Endothelial cell of umbilical vein (primary cell): Measurements from ENCODE around the gene PLK5. TPM values are rescaled to one million over a fixed set of nuclear protein-coding genes. Genes with fewer than 3 reads are reported as not detected.

Source experiments
- BruUV-seq: library from RNA; stranded (reverse); fragments of 400-500 nt; replicated peaks from 2 replicates; lab custom pipeline; 2021; lab: Mats Ljungman, UMichigan
- CTCF ChIA-PET: fragments of 300-600, 350-600 bp; sonication (Branson Sonifier 250); formaldehyde crosslinking; loops from one replicate; lab custom pipeline; 2021; ENCODE audit warnings: antibody characterized with exemption, inconsistent platforms; lab: Charles Lee
- POLR2A ChIA-PET: fragments of 300-600, 350-600 bp; sonication (Branson Sonifier 250); formaldehyde crosslinking; loops from one replicate; lab custom pipeline; 2021; ENCODE audit warnings: antibody characterized with exemption, inconsistent platforms; lab: Charles Lee
- DNase-seq: peaks from one replicate; pipeline ENCODE4 v3.0.0-alpha.2; 2011; ENCODE audit warnings: low read depth, low spot score
- FAIRE-seq: peaks from 2 replicates; lab custom pipeline; 2011; peaks lifted over from hg19 to GRCh38; lab: Jason Lieb, UNC
- H2AFZ ChIP-seq: 2 replicates; pipeline ENCODE4 v1.6.0; 2012; ENCODE audit warnings: low read depth, low read length, control low read depth, inconsistent platforms
- H3K27ac ChIP-seq: 2 replicates; pipeline ENCODE4 v1.5.1; 2011; ENCODE audit warnings: low read depth, mild to moderate bottlenecking, control low read depth, low read length, moderate library complexity; ENCODE audit not compliant: insufficient read depth
- H3K27me3 ChIP-seq, 2 experiments: 2 replicates each; pipeline versions ENCODE4 v1.6.0 to v1.6.1; 2011; ENCODE audit warnings: low read length in 2 of 2, mixed read lengths in 1 of 2; ENCODE audit not compliant: control insufficient read depth in 2 of 2, insufficient read depth in 2 of 2
- H3K36me3 ChIP-seq, 2 experiments: 2 replicates in 1 of 2; 3 replicates in 1 of 2; pipeline ENCODE4 v1.5.1; 2011; ENCODE audit warnings: low read length in 2 of 2, mild to moderate bottlenecking in 1 of 2, moderate library complexity in 1 of 2; ENCODE audit not compliant: control insufficient read depth in 2 of 2, insufficient read depth in 2 of 2; ENCODE audit errors: extremely low read depth in 1 of 2
- H3K4me1 ChIP-seq: 3 replicates; pipeline ENCODE4 v1.5.1; 2011; ENCODE audit warnings: mild to moderate bottlenecking, low read length; ENCODE audit not compliant: control insufficient read depth, insufficient read depth; ENCODE audit errors: extremely low read depth
- H3K4me2 ChIP-seq: 2 replicates; pipeline ENCODE4 v1.6.1; 2011; ENCODE audit warnings: low read length, control low read depth, mixed read lengths; ENCODE audit not compliant: insufficient read depth
- H3K4me3 ChIP-seq, 3 experiments: fragments of 200-600 bp in 1 of 3; sonication (generic), shearing (Covaris generic) in 1 of 3; replicated peaks in 1 of 3; 2 replicates each; pipeline ENCODE4 v1.5.1; 2011 to 2016; ENCODE audit warnings: control low read depth in 3 of 3, low read length in 3 of 3, mild to moderate bottlenecking in 2 of 3, inconsistent platforms in 1 of 3, low read depth in 1 of 3, moderate library complexity in 1 of 3; ENCODE audit not compliant: insufficient read depth in 1 of 3
- H3K79me2 ChIP-seq: 2 replicates; pipeline ENCODE4 v1.6.0; 2012; ENCODE audit warnings: low read length, inconsistent platforms; ENCODE audit not compliant: control insufficient read depth, insufficient read depth
- H3K9ac ChIP-seq: replicated peaks from 2 replicates; pipeline ENCODE3; 2011; ENCODE audit warnings: low read length, control low read depth; ENCODE audit not compliant: insufficient read depth; ENCODE audit errors: extremely low read depth
- H3K9me1 ChIP-seq: replicated peaks from 3 replicates; pipeline ENCODE4 v1.6.0; 2011; ENCODE audit warnings: mild to moderate bottlenecking, low read length; ENCODE audit not compliant: control insufficient read depth, insufficient read depth; ENCODE audit errors: extremely low read depth
- H3K9me3 ChIP-seq: replicated peaks from 2 replicates; pipeline ENCODE4 v1.5.1; 2012; ENCODE audit warnings: low read length, inconsistent platforms; ENCODE audit not compliant: control insufficient read depth, insufficient read depth
- H4K20me1 ChIP-seq: replicated peaks from 2 replicates; pipeline ENCODE3; 2011; ENCODE audit warnings: mild to moderate bottlenecking, low read length; ENCODE audit not compliant: control insufficient read depth, insufficient read depth; ENCODE audit errors: extremely low read depth
- CTCF ChIP-seq, 2 donors: IDR thresholded peaks; 1 replicate in 1 of 2; 2 replicates in 1 of 2; pipeline ENCODE4 v1.5.1; 2011; ENCODE audit warnings: low read length in 2 of 2, mild to moderate bottlenecking in 2 of 2, moderate library complexity in 2 of 2, control low read depth in 1 of 2, inconsistent platforms in 1 of 2, low read depth in 1 of 2; ENCODE audit not compliant: insufficient read depth in 1 of 2; ENCODE audit errors: extremely low read depth in 1 of 2
- EZH2 ChIP-seq: IDR thresholded peaks from 2 replicates; pipeline ENCODE4 v1.6.1; 2012; ENCODE audit warnings: borderline replicate concordance, low read depth, mild to moderate bottlenecking, moderate library complexity, low read length, inconsistent platforms; ENCODE audit not compliant: severe bottlenecking
- FOS ChIP-seq: IDR thresholded peaks from 2 replicates; pipeline ENCODE4 v1.6.1; 2011; ENCODE audit warnings: mild to moderate bottlenecking, low read length, moderate library complexity, borderline replicate concordance; ENCODE audit not compliant: insufficient read depth
- GATA2 ChIP-seq: IDR thresholded peaks from 2 replicates; pipeline ENCODE4 v1.7.0; 2011; ENCODE audit warnings: low read depth, mild to moderate bottlenecking, moderate library complexity, mixed read lengths, low read length; ENCODE audit not compliant: insufficient read length, insufficient read depth
- JUN ChIP-seq: IDR thresholded peaks from 2 replicates; pipeline ENCODE4 v1.6.1; 2011; ENCODE audit warnings: borderline replicate concordance, low read depth; ENCODE audit not compliant: insufficient read length, insufficient read depth
- MYC ChIP-seq: IDR thresholded peaks from one replicate; pipeline ENCODE4 v1.6.1; 2011; ENCODE audit warnings: mild to moderate bottlenecking, low read depth, low read length
- POLR2A ChIP-seq: IDR thresholded peaks from 2 replicates; pipeline ENCODE4 v1.6.1; 2012; ENCODE audit warnings: low read depth, mild to moderate bottlenecking, control low read depth, low read length
- POLR2AphosphoS5 ChIP-seq: IDR thresholded peaks from 2 replicates; pipeline ENCODE4 v1.6.1; 2012; ENCODE audit warnings: low read depth, mild to moderate bottlenecking, control low read depth, low read length, moderate library complexity; ENCODE audit not compliant: insufficient read depth
- dilution Hi-C: fragments of 300-500 bp; cut with MboI; formaldehyde crosslinking; loops from one replicate; pipeline ENCODE4 v1.15.0; 2019; ENCODE audit warnings: low sequenced_read_pairs; ENCODE audit not compliant: extremely low pct_ligation_motif_present
- intact Hi-C: fragments of 100-400 bp; cut with micrococcal nuclease; formaldehyde crosslinking; loops from one replicate; pipeline ENCODE4 v1.10.0; 2022
- polyA plus RNA-seq, 4 experiments: library from polyadenylated mRNA; depleted of rRNA in 3 of 4; stranded (reverse) in 3 of 4; unstranded in 1 of 4; fragments of >200 nt; gene quantifications; 2 replicates each; pipeline versions ENCODE4 v1.2.1 to v1.2.3, GENCODE V29; 2011 to 2012; ENCODE audit warnings: missing spikeins in 1 of 4
- total RNA-seq: library from RNA; stranded (reverse); gene quantifications from 2 replicates; pipeline ENCODE4 v1.2.3, GENCODE V29; 2021
- TF ChIP-seq, protein P1 (sequence below): IDR thresholded peaks from 2 replicates; pipeline ENCODE4 v1.6.1; 2011; ENCODE audit not compliant: insufficient read depth, insufficient read length

PLK5 gene
- total and polyA plus RNA-seq, 2 donors (not counting 3 experiments of a cell fraction or from before 2014, with no cell fraction given), result not detected

DNA sequence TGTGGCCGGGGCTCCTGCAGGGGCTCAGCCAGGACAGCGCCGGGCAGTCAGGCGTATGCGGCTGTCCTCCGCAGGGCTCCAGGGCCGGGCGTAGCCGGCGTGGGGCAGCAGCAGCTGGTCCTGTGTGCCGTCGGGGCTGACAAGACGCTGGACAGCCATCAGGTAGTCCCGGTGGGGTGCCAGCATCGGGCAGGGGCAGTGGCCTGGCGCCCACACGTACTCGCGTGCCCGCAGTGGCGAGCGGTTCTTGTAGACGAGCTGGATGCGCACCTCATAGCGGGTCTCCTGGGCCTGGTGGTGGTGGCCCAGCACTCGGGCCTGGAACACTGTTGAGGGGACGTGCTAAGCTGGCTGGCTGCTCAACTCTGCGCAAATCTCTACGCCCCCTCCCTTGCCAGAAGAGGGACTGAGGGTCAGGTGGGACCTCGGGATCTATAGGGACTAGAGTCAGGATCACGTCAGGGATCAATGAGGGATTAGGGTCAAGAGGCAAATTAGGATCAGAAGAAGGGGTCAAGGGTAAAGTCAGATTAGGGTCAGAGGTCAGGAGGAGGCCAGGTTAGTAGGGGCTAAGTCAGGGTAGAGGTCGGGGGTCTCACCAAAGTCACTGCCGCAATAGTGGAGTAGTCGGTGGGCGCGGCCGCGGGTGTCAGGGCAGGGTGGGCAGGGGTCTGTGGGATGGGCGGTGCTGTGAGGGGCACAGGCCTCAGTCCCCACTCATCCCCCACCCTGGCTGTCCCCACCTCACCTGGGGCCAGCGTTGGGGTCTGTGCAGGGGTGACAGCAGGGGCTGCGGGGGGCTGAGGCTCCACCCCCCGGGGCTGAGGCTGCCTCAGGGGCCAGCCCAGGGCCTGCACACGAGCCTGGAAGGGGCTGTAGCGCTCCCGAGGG lies 17.6 kb upstream of the PLK5 start:
- no peaks in the 10 kb centered on the region for H4K20me1 ChIP-seq
- DNase-seq, result no peak
- H2AFZ ChIP-seq, result no peak overlapping the region
- intact Hi-C loops, result no loop called here
- no peaks in the 10 kb centered on the region for H3K36me3 ChIP-seq
- TF ChIP-seq GATA2 (no peak), JUN (no peak)
- H3K4me1 ChIP-seq, result no peaks in the 10 kb centered on the region
- H3K4me3 ChIP-seq, result no peak overlapping the region
- ChIA-PET CTCF (no interaction called here), POLR2A (no interaction called here)
- no peaks in the 10 kb centered on the region for H3K9me3 ChIP-seq
- dilution Hi-C loops, result no loop called here
- H3K79me2 ChIP-seq, result no peaks in the 10 kb centered on the region
- no peak overlapping the region for H3K9ac ChIP-seq
- H3K27me3 ChIP-seq, result peaks cover 5 to 11% of the 10 kb centered on the region in 2 experiments
- no peak overlapping the region for H3K4me2 ChIP-seq
- H3K9me1 ChIP-seq, result no peaks in the 10 kb centered on the region
- no peak overlapping the region for H3K27ac ChIP-seq
- FAIRE-seq, result no peak
- BruUV-seq, result no TSS peak

DNA sequence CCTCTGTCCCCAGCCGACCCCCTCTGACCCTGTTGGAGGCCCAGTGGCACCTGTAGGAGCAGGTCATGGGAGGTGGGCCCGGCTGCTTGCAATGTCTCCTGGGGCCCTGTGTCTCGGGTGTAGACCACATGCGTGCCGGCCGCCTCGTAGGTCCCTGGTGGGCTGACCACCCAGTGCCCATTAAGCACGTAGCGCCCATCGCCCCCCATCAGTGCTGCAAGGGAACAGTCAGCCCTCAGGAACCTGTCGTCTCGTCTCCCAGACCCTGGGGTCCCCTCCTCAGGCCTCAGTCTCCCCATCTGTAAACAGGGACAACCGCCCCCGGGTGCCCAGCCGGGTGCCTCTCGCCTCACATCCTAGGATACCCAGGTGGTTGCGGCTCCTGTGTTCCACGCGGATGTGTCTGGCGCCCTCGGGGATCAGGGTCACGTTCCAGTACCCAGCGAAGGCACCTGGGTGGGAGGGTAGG lies 16.7 kb upstream of the PLK5 start:
- H3K36me3 ChIP-seq, result no peaks in the 10 kb centered on the region
- dilution Hi-C loops, result no loop called here
- H3K4me1 ChIP-seq, result no peaks in the 10 kb centered on the region
- no peaks in the 10 kb centered on the region for H3K9me1 ChIP-seq
- BruUV-seq, result no TSS peak
- H3K27me3 ChIP-seq, result peaks cover 7 to 12% of the 10 kb centered on the region in 2 experiments
- DNase-seq, result no peak
- H3K79me2 ChIP-seq, result no peaks in the 10 kb centered on the region
- ChIA-PET CTCF (no interaction called here), POLR2A (no interaction called here)
- no peak overlapping the region for H3K27ac ChIP-seq
- H3K4me2 ChIP-seq, result no peak overlapping the region
- no peak for TF ChIP-seq EZH2
- no peak for TF ChIP-seq CTCF (IDR thresholded peaks at IDR 0.05; ENCODE audit: extremely low read depth in 1 of 2, insufficient read depth in 1 of 2, low read depth in 1 of 2, low read length in 2 of 2)
- no peak for TF ChIP-seq JUN
- no peak for TF ChIP-seq GATA2
- no peak for TF ChIP-seq FOS
- TF ChIP-seq POLR2AphosphoS5, result no peak
- no peak for TF ChIP-seq POLR2A
- TF ChIP-seq, protein P1, sequence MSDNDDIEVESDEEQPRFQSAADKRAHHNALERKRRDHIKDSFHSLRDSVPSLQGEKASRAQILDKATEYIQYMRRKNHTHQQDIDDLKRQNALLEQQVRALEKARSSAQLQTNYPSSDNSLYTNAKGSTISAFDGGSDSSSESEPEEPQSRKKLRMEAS, result no peak
- no peak for TF ChIP-seq MYC
- H3K9me3 ChIP-seq, result no peaks in the 10 kb centered on the region
- no peaks in the 10 kb centered on the region for H4K20me1 ChIP-seq
- no peak overlapping the region for H3K9ac ChIP-seq
- no peak for FAIRE-seq
- H2AFZ ChIP-seq, result peak overlapping the region; percentile 44
- H3K4me3 ChIP-seq, result no peak overlapping the region
- intact Hi-C loops, result no loop called here
